Fibroblast of pulmonary artery (primary cell): ENCODE results near the gene RFTN1.

ENCODE experiments used
- DNase-seq: peaks from one replicate; pipeline ENCODE4 v3.0.0-alpha.2; 2010; ENCODE audit warnings: low read depth
- H3K4me3 ChIP-seq: replicated peaks from 2 replicates; pipeline ENCODE4 v1.5.1; 2011; ENCODE audit warnings: low read depth, mild to moderate bottlenecking, control low read depth, low read length, moderate library complexity
- CTCF ChIP-seq: IDR thresholded peaks from 2 replicates; pipeline ENCODE4 v1.5.1; 2011; ENCODE audit warnings: mild to moderate bottlenecking, control low read depth, low read length, inconsistent platforms; ENCODE audit errors: missing control alignments

RFTN1 gene

GRCh38 chr3:16481546-16481897, 32.0 kb downstream of the RFTN1 start:
- H3K4me3 ChIP-seq, result no peak overlapping the region
- no peak for TF ChIP-seq CTCF
- DNase-seq, result no peak

GRCh38 chr3:16480861-16481545, 32.5 kb downstream of the RFTN1 start:
- DNase-seq, result peak; percentile 69
- no peak for TF ChIP-seq CTCF
- H3K4me3 ChIP-seq, result no peak overlapping the region

- no peak for TF ChIP-seq CTCF
- no peak overlapping the region for H3K4me3 ChIP-seq
- peak; percentile 96 for DNase-seq
Observed at GRCh38 chr3:16478516-16478915, 35.0 kb downstream of the RFTN1 start.

GRCh38 chr3:16477521-16477920, 36.0 kb downstream of the RFTN1 start:
- H3K4me3 ChIP-seq, result no peak overlapping the region
- TF ChIP-seq CTCF, result no peak
- peak; percentile 25 for DNase-seq

GRCh38 chr3:16477056-16477455, 36.4 kb downstream of the RFTN1 start:
- H3K4me3 ChIP-seq, result no peak overlapping the region
- TF ChIP-seq CTCF, result no peak
- DNase-seq, result peak; percentile 80

GRCh38 chr3:16476636-16477035, 36.9 kb downstream of the RFTN1 start:
- DNase-seq, result peak; percentile 92
- no peak overlapping the region for H3K4me3 ChIP-seq
- no peak for TF ChIP-seq CTCF

- TF ChIP-seq CTCF, result no peak
- no peak overlapping the region for H3K4me3 ChIP-seq
- DNase-seq, result no peak
Observed at GRCh38 chr3:16475766-16476165, 37.7 kb downstream of the RFTN1 start.
